GM12878 (cell line): Measurements from ENCODE around the gene ATF4. TPM values are rescaled to one million over a fixed set of nuclear protein-coding genes. Genes with fewer than 3 reads are reported as not detected.

Experiments
- ASH2L ChIP-seq: fragments of 300-600, 200-600 bp; sonication (generic); IDR thresholded peaks from 2 replicates; pipeline ENCODE4 v1.6.1; 2017; ENCODE audit warnings: low read depth, mild to moderate bottlenecking, borderline replicate concordance
- CUX1 ChIP-seq: IDR thresholded peaks from 2 replicates; pipeline ENCODE4 v1.6.1; 2012; ENCODE audit warnings: improper control_type of control experiment, low read depth, low read length; ENCODE audit not compliant: insufficient replicate concordance
- FOXK2 ChIP-seq: fragments of 450-650 bp; IDR thresholded peaks from 2 replicates; pipeline ENCODE4 v1.6.1; 2017; ENCODE audit warnings: mild to moderate bottlenecking, moderate library complexity
- FOXM1 ChIP-seq: IDR thresholded peaks from 2 replicates; pipeline ENCODE4 v1.6.1; 2012; ENCODE audit warnings: low read depth, mild to moderate bottlenecking, inconsistent platforms, low read length, moderate library complexity
- JUND ChIP-seq: IDR thresholded peaks from 2 replicates; pipeline ENCODE4 v1.6.1; 2012; ENCODE audit warnings: low read depth, mild to moderate bottlenecking, low read length, improper control_type of control experiment, moderate library complexity
- KDM1A ChIP-seq: fragments of 200-600 bp; sonication (generic); IDR thresholded peaks from 2 replicates; pipeline ENCODE4 v1.6.1; 2016; ENCODE audit warnings: borderline replicate concordance
- KLF5 ChIP-seq: fragments of 450-650 bp; IDR thresholded peaks from 2 replicates; pipeline ENCODE4 v1.6.1; 2014; ENCODE audit warnings: mild to moderate bottlenecking; ENCODE audit not compliant: partially characterized antibody
- NR2C1 ChIP-seq: fragments of 450-650 bp; IDR thresholded peaks from 2 replicates; pipeline ENCODE4 v1.6.1; 2017; ENCODE audit warnings: antibody characterized with exemption, mild to moderate bottlenecking, moderate library complexity
- NRF1 ChIP-seq: conservative IDR thresholded peaks from 2 replicates; pipeline ENCODE4 v1.6.1; 2011; ENCODE audit warnings: mild to moderate bottlenecking, low read depth, low read length, improper control_type of control experiment
- POLR2AphosphoS2 ChIP-seq: IDR thresholded peaks from 2 replicates; pipeline ENCODE4 v1.6.1; 2011; ENCODE audit warnings: low read depth, mild to moderate bottlenecking, low read length, improper control_type of control experiment, moderate library complexity
- PRDM15 ChIP-seq: fragments of 450-650 bp; formaldehyde crosslinking; IDR thresholded peaks from 2 replicates; pipeline ENCODE4 v1.4.0; 2020; ENCODE audit warnings: mild to moderate bottlenecking, moderate library complexity
- RBBP5 ChIP-seq: fragments of 200-600 bp; sonication (generic); conservative IDR thresholded peaks from 2 replicates; pipeline ENCODE4 v1.6.1; 2016
- RUNX3 ChIP-seq: IDR thresholded peaks from 2 replicates; pipeline ENCODE4 v1.6.1; 2012; ENCODE audit warnings: low read length, inconsistent platforms
- SKIL ChIP-seq: fragments of 450-650 bp; IDR thresholded peaks from 2 replicates; pipeline ENCODE4 v1.6.1; 2017; ENCODE audit warnings: mild to moderate bottlenecking, low read depth, inconsistent platforms; ENCODE audit not compliant: poor library complexity, severe bottlenecking
- SP1 ChIP-seq: IDR thresholded peaks from one replicate; pipeline ENCODE4 v1.6.1; 2011; ENCODE audit warnings: low read depth, low read length
- SUPT20H ChIP-seq: IDR thresholded peaks from 2 replicates; pipeline ENCODE4 v1.6.1; 2011; ENCODE audit warnings: low read depth, mild to moderate bottlenecking, low read length, moderate library complexity, borderline replicate concordance; ENCODE audit not compliant: control insufficient read depth
- USF2 ChIP-seq: IDR thresholded peaks from 2 replicates; pipeline ENCODE4 v1.6.1; 2011; ENCODE audit warnings: low read depth, low read length, improper control_type of control experiment, borderline replicate concordance
- polyA plus RNA-seq, 11 experiments: library from polyadenylated mRNA; depleted of rRNA in 4 of 11; unstranded in 6 of 11; stranded (reverse) in 5 of 11; fragments of >200 nt; fragmentation: Nextera tagmentation in 4 of 11; fragmentation: Illumina TruSeq in 1 of 11; extraction: Ambion mirVana in 4 of 11; extraction: Trizol in 1 of 11; gene quantifications; 1 replicate in 1 of 11; 2 replicates in 10 of 11; pipeline versions ENCODE4 v1.2.1 to v1.2.3, GENCODE V29; 2011 to 2016; ENCODE audit warnings: inconsistent platforms in 2 of 11, missing spikeins in 2 of 11, low read depth in 1 of 11
- total RNA-seq, 4 experiments: library from RNA; depleted of rRNA in 3 of 4; stranded (reverse); fragments of >200 nt in 3 of 4; fragmentation: Illumina TruSeq in 1 of 4; extraction: Trizol in 1 of 4; gene quantifications; 2 replicates each; pipeline versions ENCODE4 v1.2.1 to v1.2.3, GENCODE V29; 2013 to 2021

ATF4 gene
- total and polyA plus RNA-seq, 10 of the 15 experiments (the other 5 are each of a cell fraction or from before 2014, with no cell fraction given), result 88.3 to 605 (median 320) TPM

- peak; percentile 76 for TF ChIP-seq KLF5
- peak; percentile 24; the same call in 1 of the 2 replicates for TF ChIP-seq JUND
- 0 out of 2 replicates have a peak, but pooled peaks have one; percentile 4 for TF ChIP-seq NRF1
- TF ChIP-seq ASH2L, result no peak
- peak; percentile 18; the same call in 1 of the 2 replicates for TF ChIP-seq POLR2AphosphoS2
- no peak for TF ChIP-seq PRDM15 (CRISPR knock-in tag)
- TF ChIP-seq SUPT20H, result no peak
- TF ChIP-seq NR2C1, result peak; percentile 35; the same call in 1 of the 2 replicates
- TF ChIP-seq KDM1A, result no peak
- no peak for TF ChIP-seq USF2
- no peak for TF ChIP-seq FOXK2
- TF ChIP-seq RBBP5, result no peak
- no peak for TF ChIP-seq FOXM1
- no peak for TF ChIP-seq RUNX3
- peak; percentile 47 for TF ChIP-seq CUX1
- TF ChIP-seq SKIL, result no peak
- TF ChIP-seq SP1, result peak; percentile 100
Observed at GRCh38 chr22:39528681-39529486, 8.5 kb downstream of the ATF4 start (continued).
